Esophagus muscularis mucosa (tissue), 4 donors: ENCODE results near the gene KRT32.

Experiments
- EP300 ChIP-seq: sonication (generic); formaldehyde crosslinking; IDR thresholded peaks from one replicate; pipeline ENCODE4 v1.6.1; 2017; ENCODE audit warnings: antibody characterized with exemption
- POLR2A ChIP-seq: fragments of 450-650 bp; IDR thresholded peaks from one replicate; pipeline ENCODE4 v1.6.1; 2017; ENCODE audit warnings: antibody characterized with exemption, moderate library complexity, mild to moderate bottlenecking, low read depth
- POLR2AphosphoS5 ChIP-seq, 2 donors: sonication (generic); formaldehyde crosslinking; IDR thresholded peaks; one replicate each; pipeline ENCODE4 v1.6.1; 2017; ENCODE audit warnings: antibody characterized with exemption in 2 of 2
- TF ChIP-seq, protein P1 (sequence below), 3 experiments: fragments of 200-600 bp in 2 of 3; fragments of 450-650 bp in 1 of 3; sonication (generic) in 2 of 3; IDR thresholded peaks; one replicate each; pipeline ENCODE4 v1.5.1; 2017 to 2019; ENCODE audit warnings: antibody characterized with exemption in 3 of 3, mild to moderate bottlenecking in 2 of 3, moderate library complexity in 1 of 3

DNA sequence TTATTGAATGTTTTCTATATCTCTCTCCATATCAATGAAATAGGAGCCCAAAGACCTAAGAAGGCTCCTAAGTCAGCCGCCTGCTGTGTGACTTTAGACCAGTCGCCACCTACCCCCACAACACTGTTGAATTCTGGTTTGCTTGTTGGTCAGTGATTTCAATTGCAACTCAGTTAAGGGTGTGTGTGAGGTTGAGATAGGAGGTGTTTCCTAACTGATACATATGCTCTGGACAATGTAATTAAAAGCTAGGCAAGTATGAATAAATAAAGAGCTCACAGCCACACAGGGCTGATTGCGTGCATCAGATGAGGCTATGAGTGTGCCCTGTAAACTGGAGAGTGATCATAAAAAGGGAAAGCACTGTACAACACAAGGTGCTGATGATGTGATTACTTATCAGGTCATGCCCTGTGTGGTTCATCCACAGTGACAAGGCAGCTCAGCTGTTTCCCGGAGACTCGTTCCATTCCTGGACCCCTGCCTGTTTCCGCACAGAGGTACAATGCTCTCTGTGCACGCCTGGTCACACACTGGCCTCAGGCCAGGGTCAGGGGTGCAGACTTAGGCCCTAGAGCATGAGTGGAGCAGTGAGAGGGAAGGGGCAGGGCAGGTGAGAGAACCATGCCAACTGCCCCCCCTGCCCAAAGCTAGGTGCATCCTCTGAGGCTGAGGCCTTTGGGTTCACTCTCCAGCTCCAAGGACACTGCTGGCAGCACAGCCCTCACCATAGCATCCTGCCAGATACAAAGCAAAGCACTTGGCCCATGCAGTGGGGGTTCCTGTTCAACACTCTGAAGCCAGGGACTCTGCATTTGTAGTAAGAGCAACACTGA lies 17.0 kb upstream of the KRT32 start:
- TF ChIP-seq POLR2A (no peak), EP300 (no peak), POLR2AphosphoS5 (IDR thresholded peaks at IDR 0.05) (no peak)
- TF ChIP-seq, protein P1, sequence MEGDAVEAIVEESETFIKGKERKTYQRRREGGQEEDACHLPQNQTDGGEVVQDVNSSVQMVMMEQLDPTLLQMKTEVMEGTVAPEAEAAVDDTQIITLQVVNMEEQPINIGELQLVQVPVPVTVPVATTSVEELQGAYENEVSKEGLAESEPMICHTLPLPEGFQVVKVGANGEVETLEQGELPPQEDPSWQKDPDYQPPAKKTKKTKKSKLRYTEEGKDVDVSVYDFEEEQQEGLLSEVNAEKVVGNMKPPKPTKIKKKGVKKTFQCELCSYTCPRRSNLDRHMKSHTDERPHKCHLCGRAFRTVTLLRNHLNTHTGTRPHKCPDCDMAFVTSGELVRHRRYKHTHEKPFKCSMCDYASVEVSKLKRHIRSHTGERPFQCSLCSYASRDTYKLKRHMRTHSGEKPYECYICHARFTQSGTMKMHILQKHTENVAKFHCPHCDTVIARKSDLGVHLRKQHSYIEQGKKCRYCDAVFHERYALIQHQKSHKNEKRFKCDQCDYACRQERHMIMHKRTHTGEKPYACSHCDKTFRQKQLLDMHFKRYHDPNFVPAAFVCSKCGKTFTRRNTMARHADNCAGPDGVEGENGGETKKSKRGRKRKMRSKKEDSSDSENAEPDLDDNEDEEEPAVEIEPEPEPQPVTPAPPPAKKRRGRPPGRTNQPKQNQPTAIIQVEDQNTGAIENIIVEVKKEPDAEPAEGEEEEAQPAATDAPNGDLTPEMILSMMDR (IDR thresholded peaks at IDR 0.05), result no peak
